GM19452 (cell line): Measurements from ENCODE around the gene KCNJ6.
"Not testable (repeated sequence)": the region's sequence is repeated elsewhere in the genome, so short reads cannot be mapped to it uniquely, and the experiment has no call there.

Experiments
- ATAC-seq: cut with Tn5 transposase; IDR thresholded peaks from one replicate; pipeline ENCODE4 v1.9.1; 2021; ENCODE audit not compliant: unreplicated experiment

KCNJ6 gene

DNA sequence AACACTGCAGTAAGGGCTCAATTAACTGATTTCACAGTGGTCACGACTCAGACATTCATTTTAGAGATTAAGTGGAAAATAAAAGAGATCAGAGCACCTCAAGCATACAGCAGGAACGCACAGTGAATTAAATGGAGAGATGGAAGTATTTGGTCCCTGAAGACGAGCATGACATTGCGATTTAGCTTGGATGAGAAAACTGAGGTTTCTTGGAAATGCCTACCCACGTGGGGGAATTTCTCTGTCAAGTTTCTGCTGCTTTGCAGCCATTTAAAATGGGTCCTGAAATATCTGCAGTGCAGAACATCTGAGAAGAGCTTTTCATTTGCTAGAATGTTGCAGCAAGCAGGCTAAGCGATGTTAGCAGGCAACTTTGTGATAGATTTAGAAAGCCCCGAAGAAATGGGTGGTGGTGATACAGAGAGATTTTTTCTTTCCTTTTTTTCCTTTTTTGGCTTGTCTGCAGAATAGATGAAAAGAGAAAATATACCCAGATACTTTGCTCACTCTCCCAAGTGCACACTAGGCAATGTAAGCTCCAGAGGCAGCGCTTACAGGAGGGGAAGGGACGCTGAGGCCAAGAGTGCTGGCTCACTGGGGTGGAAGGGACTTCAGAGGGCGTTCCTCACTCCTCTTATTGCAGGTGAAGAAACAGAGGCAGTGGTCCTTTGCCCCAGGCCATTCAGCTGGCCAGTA, 258.0 kb downstream of the KCNJ6 start:
- no peak for ATAC-seq

DNA sequence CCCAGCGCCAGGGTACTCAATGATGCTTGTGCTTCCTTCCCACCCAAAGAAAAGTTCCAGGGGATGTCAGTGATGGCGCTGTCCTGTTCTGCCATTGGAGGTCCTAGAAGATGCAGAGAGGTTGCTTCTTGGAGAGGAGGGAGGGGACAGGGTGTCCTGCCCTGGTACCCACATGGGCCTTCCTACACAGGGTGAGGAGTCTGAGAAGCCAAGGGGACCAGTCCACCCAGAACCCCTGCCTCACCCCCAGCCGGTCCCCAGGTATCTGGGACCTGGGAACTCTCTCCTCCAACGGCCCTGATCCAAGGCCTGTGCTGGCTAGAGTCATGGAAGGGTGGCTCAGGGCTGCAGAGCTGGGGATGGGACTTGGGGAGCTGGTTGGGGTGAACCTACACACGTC, 259.4 kb downstream of the KCNJ6 start:
- ATAC-seq: no peak

- ATAC-seq: no peak
These were observed 260.5 kb downstream of the KCNJ6 start for GRCh38 chr21:37655611-37656300.

- ATAC-seq: no peak
These were observed 261.7 kb downstream of the KCNJ6 start for GRCh38 chr21:37654596-37654995.

GRCh38 chr21:37653201-37653600, 263.1 kb downstream of the KCNJ6 start:
- ATAC-seq: no peak

DNA sequence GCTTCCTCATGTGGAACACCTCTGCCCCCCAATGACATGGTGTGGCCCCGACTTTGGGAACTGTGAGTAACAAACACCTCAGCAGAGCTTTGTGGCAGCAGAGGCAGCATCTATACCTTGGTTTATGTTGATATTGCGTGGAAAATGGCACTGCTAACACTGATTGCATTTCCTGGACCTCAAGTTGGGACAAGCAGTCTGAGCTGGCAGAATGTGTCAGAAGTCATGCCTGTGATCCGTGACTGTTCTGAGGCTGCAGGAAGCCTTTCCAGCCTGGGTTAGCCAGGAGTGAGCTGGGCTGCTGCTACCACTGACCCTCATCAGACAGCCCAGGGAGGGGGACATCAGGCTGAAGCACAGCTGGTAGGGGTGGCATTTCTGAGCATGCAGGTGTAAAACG, 268.5 kb downstream of the KCNJ6 start:
- no peak for ATAC-seq

- not testable (repeated sequence) for ATAC-seq
These were observed 269.5 kb downstream of the KCNJ6 start for GRCh38 chr21:37646761-37647160.

DNA sequence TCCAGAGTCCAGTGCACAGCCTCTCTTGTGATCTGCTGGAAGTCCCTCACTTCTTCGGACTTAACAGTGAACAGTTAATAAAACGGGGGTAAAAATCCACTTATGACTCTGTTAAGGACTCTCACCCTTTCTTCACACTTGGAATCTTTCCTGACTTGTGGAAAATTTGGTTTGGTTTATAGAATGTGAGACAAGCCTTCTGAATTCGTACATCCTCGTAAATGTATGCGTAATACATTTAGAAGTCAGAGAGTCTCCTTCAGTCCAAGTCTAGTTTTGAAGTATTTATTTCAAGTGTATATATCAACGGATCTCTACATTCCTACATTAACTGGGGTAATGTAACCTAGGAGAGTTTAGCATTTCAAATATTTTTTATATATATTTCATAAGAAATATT, 270.4 kb downstream of the KCNJ6 start:
- ATAC-seq: no peak

DNA sequence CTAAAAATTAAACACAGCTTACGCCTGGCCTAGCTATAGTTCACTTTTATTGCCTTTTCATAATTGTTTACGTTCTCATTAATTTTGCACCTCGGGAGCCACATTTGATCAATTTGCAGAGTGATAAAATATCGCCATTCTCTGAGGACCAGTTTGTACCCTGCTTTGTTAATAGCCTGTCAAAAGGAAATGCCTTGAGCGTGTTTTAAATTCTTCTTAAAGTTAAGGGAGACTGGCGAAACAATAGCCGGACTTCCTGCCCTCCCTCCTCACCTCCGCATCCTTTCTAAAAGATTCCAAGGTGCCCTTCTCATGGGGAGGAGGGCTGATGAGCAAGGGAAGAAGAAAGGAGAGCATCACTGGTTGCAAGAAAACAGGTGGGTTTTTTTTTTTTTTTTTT, 271.6 kb downstream of the KCNJ6 start:
- ATAC-seq: no peak

DNA sequence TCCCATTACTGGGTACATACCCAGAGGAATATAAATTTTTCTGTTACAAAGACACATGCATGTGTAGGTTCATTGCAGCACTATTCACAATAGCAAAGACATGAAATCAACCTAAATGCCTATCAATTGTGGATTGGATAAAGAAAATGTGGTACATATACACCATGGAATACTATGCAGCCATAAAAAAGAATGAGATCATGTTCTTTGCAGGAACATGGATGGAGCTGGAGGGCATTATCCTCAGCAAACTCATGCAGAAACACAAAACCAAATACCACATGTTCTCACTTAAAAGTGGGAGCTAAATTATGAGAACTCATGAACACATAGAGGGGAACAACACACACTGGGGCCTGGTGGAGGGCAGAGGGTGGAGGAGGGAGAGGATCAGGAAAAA, 272.4 kb downstream of the KCNJ6 start:
- not testable (repeated sequence) for ATAC-seq

- no peak for ATAC-seq
These were observed 273.8 kb downstream of the KCNJ6 start for GRCh38 chr21:37642493-37642892.

DNA sequence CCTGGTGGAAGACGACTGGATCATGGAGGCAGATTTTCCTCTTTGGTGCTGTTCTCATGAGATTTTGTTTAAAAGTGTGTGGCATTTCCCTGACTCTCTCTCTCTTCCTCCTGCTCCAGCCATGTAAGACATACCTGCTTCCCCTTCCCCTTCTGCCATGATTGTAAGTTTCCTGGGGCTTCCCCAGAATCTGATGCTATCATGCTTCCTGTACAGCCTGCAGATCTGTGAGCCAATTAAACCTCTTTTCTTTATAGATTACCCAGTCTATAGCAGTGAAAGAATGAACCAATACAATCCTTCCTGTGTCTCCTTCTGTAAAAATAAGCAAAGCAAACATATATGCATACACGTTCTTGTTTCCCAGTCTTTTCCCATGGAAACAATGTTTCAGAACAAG, 276.5 kb downstream of the KCNJ6 start:
- no peak for ATAC-seq

GRCh38 chr21:37636152-37636860, 280.0 kb downstream of the KCNJ6 start:
- ATAC-seq: no peak

DNA sequence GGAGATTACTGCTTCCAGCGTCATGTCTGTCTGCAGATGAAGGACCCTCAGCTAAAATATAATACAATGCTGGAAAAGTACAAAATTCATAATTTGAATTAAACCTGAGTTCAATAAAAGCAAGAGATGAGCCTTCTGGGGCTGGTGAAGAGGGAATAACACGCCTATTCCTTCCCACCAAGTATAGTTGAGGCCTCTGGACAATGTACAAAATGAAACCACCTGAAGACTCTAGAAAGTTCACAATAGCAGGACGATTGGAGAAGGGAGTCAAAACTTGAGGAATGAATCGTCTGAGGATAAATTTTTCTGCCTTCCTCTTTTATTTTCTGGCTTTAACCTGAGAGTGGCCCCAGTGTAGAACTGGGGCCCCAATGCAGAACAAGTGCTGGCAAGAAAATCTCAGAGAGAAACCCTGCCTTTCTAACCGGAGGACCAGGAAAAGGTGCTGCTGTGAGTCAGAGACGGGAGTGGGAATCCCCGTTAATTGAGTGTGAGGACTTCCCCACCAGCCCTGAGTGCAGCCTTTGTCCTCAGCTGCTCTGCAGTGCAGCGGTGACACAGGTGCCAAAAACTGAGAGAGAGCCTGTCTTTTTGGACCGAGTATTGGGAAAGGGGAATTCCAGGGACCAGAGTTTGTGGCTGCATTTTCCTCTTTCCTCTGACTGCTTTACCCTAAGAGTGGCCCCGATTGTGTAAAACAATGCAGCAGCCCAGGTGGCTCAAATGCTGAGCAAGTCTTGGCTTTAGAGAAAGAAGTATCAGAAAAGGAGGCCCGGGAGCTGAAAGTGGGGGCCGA, 284.7 kb downstream of the KCNJ6 start:
- ATAC-seq: no peak

- ATAC-seq: no peak
These were observed 285.4 kb downstream of the KCNJ6 start for GRCh38 chr21:37630872-37631271.

GRCh38 chr21:37628362-37628761, 287.9 kb downstream of the KCNJ6 start:
- ATAC-seq: no peak

GRCh38 chr21:37627561-37627960, 288.7 kb downstream of the KCNJ6 start:
- no peak for ATAC-seq

DNA sequence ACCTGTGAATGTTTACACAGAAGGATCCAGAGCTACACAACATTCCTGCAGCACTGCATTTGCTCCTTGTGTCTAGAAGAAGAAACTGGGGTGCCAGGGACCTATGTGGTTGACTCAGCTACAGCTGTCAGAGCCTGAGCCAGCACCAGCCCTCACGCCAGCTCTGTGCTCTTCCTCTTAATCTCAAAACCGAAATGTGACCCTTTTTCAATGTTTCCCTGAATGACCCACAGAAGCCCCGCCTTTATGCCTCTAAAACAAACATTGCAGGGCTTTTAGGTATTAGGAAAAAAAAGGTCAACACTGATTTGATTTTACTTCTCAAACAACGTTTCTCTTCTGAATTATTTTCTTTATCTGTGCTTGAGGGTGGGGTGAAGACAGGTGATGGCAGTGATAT, 289.2 kb downstream of the KCNJ6 start:
- ATAC-seq: no peak

- no peak for ATAC-seq
These were observed 289.9 kb downstream of the KCNJ6 start for GRCh38 chr21:37626320-37626719.

- ATAC-seq: no peak
These were observed 292.6 kb downstream of the KCNJ6 start for GRCh38 chr21:37623689-37624088.

DNA sequence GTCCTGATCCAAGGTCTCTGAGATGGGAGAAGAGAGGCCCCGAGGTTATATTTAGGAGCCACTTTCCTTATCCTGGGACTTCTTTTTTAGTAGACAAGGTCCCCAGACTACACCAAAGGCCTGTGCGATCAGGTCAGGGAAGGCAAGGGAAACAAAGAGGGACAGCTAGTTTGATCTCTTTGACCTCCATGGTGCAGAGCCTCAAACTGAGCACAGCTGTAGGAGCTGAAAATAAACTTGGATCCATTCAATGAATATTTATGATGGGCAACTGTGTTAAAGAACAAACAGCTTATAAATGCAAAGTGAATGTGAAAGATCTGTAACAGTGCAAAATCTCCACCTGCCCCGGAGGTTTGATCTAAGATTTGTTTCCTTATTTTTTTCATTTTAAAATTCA, 293.1 kb downstream of the KCNJ6 start:
- ATAC-seq: no peak
